Kidney tubule cell (primary cell): ENCODE results near the gene MRPL49.
"Not testable (repeated sequence)": the region's sequence is repeated elsewhere in the genome, so short reads cannot be mapped to it uniquely, and the experiment has no call there.

ENCODE experiments used
- DNase-seq: peaks from one replicate; pipeline ENCODE4 v3.0.0-alpha.2; 2018; ENCODE audit warnings: low spot score

Gene MRPL49

DNA sequence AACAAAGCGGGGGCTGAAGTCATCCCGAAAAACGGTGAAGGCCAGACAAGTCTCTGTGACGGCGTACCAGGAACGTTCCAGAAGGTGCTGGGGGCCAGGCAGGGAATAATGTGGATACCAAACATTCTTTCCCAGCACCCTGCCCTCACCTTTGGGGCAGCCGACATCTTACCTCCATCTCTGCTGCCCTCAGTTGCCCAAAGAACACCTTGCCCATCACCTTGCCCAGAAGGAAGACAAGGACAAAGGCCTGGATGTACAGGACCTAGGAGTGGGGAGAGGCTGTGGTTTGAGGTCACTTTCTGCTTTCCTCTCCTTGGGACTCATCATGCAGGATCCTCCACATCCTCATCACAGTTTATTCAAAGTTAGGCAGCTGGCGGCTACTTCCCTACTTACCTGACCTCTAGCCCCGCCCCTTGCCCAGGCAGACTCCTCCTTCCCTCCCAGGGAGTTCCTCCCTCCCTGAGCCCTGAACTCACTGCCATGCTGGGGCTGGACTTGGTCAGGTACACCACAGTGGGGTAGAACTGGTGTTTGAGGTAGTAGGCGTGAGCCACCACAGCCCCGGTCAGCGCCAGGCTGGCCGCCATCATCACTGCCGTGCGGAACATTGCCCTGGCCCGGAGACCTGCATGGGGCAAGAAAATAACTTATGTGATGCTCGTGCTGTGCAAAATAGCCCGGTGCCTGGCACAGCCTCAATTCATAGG, 11.0 kb downstream of the MRPL49 start:
- peak; percentile 80 for DNase-seq

DNA sequence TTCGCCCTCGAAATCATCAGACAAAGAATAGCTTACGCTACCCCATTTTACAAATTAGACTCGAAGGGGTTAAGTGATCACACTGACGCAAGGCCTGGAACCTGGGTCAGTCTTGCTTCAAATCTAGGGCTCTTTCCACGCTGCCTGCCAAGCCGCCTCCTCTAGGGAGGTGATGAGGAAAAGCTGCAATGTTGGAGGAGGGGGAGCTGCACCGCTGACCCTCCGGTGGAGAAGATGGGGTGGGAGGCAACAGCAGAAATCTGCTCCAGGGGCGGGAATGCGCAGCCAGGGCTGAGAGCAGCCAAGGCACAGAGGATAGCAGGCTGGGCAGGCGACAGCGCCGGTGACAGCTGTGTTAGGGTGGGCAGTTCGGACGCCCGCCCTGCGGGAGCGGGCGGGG, 11.6 kb downstream of the MRPL49 start:
- DNase-seq: no peak

DNA sequence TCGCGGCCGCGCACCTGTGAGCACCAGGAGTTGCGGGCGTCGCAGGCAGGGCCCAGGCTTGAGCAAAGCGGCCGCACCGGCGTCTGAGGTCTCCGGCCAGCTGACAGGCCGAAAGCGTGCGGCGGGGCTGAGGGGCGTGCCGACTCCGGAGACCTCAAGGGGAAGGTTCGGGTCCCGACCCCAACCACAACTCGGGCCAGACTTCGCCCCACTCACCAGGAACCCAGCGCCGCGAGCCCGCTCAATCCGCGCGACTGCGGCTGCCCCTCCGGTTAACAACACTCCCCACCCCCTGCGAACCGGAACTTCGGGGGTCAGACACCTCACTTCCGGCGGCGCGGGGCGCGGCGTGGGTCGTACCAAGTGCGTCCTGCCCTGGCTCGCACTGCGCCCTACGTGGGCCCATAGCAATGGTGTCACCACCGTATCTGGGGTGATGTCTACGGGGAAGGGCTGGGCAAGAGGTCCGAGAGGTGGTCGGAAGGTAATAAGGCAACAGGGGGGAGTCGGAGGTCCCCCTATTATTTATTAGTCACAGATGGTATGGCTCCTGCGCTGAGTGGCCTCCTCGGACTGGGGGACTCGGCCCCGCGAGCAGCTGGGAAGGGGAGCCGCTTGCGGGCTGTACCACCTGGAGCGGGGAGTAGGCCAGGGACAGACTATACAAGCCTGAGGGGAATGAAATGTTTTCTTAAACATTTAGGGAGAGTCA, 12.3 kb downstream of the MRPL49 start, which contains the start of gene SYVN1:
Gene SYVN1 (minus strand): TSS at position 280 of the 712 bp plus-strand sequence. CDS start 918 bp downstream, outside the sequence.
- peak; percentile 89 for DNase-seq

DNA sequence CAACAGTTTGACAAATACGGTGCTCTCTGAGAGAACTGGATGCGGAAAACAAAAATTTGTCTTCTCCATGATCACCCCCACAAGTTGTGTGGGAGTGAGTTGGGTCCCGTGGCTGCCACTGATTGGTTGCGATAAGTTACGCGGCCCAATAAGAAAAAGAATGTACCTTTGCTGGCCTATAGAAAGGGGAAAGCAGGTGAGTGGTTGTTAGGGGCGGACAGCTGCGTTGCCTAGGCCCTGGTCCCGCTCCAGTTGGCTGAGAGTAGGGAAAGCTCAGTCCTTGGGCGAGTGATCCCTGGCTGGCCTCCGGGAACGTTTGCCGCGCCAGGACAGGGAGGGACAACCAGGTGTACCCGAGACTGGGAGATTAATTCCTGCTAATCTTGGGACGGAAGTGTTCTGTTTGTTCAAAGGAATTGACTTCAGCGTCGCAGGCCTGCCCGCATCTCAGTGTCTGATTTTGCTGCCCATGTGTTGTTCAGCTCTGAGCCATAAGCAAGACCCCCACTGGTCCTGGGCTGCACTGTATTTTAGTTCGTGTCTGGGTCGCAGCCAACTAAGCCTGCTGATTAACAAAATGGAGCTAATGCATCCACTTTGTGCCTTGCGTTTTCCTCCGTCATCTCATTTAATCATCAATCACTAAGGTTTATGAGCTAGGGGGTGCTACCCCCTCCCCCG, 13.0 kb downstream of the MRPL49 start:
- DNase-seq: peak; percentile 98

DNA sequence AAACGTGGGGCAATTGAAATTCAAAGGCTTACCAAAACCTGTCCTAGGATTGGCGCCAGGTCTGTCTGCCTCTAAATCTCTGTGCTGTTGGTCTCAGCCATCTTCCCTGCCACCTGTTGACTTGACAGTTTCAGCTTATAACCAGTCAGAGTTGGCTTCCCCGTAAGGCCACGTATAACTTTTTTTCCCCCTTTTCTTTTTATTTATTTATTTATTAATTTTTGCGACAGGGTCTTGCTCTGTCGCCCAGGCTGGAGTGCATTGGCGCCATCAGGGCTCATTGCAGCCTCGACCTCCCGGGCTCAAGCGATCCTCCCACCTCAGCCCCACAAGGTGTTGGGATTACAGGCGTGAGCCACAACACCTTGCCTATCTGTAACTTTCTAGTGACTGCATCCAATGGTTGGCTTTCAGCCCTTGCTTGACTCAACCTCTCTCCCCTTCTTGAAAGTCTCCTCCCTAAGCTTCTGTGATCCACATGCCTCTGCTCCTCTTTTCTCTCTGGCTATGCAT, 13.6 kb downstream of the MRPL49 start:
- DNase-seq: no peak

DNA sequence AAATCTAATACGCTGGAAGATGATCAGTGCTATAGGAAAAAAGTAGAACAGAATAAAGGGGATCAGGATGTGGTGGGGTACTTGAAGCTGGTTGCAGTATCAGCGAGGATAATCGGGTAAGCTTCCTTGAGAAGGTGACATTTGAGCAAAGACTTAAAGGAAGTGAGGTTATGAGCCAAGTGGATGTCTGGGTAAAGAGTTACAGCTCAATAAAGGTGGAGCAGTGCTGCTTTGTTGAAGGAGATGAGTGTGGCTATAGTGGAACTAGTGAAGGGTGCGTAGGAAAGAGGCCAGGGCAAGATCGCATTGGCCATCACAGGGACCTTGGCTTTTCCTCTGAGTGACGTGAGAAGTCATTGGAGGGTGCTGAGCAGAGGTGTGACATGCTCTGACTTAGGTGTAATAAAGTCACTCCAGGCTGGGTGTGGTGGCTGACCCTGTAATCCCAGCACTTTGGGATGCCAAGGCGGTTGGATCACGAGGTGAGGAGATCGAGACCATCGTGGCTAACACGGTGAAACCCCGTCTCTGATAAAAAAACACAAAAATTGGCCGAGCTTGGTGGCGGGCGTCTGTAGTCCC, 14.5 kb downstream of the MRPL49 start:
- DNase-seq: no peak

DNA sequence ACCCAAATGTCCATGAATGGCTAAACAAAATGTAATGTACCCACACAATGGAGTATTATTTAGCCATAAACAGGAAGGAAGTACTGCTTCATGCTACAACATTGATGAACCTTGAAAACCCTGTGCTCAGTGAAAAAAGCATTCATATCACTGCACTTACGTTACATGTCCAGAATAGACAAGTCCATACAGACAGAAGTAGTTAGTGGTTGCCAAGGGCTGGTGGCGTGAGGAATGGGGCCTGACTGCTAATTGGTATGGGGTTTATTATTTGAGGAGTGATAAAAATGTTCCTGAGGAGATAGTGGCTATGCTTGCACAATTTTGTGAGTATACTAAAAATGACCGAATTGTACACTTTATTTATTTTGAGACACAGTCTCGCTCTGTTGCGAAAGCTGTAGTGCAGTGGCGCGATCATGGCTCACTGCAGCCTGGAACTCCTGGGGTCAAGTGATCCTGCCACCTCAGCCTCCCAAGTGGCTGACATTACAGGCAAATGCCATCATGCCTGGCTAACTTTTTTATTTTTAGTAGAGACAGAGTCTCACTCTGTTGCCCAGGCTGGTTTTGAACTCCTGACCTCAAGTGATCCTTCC, 19.9 kb downstream of the MRPL49 start:
- no peak for DNase-seq

DNA sequence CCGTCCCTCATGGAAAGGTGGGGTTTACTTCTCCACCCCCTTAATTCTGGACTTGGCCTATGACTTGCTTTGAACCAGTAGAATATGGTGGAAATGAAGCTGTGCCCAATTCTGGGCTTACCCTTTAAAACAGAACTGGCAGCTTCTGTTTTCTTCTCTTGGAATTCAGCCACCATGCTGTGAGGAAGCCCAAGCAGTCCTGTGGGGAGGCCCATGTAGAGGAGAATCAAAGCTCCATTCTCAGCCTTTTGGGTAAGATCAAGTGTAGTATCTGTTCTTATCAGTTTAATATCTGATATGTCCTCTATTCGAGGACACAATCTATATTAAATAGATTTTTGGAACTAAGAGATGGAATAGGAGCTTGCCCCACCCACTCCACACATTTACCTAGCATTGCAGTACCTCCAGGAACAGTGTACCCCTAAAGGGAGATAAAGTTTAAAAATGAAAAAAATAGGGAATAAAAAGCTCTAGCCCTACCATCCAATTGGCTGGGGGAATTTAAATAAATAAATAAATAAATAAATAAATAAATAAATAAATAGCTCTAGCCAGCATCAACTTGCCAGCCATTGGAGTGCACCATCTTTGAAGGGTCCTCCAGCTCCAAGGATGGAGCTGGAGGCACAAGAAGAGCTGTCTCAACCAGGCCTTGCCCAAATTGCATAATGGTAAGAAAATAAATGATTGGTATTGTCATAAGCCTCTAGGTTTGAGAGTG, 25.4 kb downstream of the MRPL49 start:
- no peak for DNase-seq

DNA sequence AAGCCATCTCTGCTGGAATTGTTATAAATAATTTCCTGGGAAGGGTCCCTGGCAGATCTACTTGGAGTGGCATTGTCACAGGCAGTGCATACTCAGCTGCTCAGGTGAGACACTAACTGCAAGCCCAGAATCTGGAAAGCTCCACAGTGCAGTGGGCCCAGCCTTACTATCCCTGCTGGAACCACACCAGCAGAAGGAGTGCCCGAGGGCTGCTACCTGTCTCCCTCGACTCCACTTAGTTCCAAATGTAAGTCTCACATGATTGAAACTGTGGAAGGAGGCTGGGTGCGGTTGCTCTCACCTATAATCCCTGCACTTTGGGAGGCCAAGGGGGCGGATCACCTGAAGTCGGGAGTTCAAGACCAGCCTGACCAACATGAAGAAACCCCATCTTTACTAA, 26.5 kb downstream of the MRPL49 start:
- no peak for DNase-seq

DNA sequence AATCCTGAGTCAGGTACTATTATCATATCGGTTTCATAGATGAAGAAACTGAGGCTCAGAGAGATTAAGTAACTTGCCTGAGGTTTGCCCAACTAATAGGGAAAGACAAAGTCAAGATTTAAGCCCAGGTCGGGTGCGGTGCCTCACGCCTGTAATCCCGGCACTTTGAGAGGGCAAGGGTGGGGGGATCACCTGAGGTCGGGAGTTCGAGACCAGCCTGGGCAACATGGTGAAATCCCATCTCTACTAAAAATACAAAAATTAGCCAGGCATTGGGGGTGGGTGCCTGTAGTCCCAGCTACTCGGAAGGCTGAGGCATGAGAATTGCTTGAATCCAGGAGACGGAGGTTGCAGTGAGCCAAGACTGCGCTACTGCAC, 28.0 kb downstream of the MRPL49 start:
- not testable (repeated sequence) for DNase-seq

DNA sequence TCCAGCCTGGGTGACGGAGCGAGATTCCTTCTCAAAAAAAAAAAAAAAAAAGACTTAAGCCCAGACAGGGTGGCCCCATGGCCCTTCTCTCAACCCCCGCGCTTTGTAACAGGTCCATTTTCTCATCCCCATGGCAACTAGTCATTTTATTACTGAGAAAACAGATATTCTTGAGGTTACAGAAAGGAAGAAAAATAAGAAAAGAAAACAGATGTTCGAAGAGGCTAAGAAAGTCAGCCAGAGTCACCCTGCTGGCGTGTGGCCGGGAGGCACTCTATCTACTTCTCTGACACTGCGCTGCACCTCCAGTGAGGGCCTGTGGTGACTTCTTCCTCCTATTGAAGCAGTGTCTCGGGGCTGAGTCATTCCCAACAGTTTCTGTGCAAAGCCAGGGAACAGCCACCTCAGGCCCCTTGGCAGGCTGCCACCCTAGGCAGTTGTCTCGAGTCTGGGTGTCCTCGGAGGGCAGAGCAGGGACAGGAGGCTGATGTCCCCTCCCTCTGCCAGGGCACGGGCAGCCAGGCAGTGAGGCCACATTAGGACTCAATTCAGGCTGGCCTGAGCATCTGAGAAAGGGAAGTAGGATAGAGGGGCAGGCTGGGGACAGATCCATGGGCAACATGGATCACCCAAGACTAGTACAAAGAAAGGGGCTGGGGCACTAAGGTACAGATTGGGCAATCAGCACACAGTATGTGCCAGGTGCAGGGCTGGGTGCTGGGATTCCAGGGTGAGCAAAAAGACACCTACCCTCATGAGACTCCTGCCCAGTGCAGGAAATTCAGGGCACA, 28.6 kb downstream of the MRPL49 start:
- DNase-seq: peak; percentile 97

DNA sequence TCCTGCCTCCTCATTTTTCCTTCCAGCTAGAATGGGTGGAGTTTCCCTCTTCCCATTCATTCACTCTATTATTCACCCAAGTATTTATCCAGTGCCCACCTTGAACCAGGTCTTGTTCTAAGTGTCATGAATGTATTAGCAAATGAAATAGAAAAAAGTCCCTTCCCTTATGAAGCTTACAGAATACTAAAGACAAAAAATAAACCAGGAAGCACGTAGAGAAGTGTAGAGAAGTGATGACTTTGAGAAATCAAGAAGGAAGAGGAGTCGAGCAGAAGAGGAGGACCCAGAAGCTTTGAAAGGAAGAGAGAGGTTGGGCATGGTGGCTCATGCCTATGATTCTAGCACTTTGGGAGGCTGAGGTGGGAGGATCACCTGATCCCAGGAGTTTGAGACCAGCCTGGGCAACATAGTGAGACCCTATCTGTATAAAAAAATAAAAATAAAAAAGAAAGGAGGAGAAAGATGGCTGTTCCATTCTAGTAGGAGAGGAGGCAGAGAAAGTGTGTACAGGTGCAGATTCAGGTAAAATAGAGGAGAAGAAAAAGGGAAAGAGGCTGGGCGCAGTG, 29.3 kb downstream of the MRPL49 start:
- no peak for DNase-seq

DNA sequence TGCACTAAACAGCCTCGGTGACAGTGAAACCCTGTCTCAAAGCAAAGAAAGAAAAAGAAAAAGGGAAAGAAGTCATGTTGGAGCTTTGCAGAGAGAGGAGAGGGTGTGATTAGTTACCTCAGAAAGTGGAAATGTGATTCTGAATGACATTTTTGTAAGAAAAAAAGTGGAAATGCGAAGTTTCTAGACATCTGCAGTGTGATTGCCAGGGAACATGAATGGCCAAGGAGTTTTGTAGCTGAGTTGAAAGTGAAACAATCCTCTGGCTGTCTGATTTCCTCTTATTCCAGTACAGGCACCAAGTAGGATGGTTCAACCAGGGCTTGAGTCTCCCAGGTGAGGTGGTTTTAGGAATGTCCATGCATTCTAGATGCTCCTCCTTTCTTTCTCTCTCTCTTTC, 30.0 kb downstream of the MRPL49 start:
- DNase-seq: no peak

DNA sequence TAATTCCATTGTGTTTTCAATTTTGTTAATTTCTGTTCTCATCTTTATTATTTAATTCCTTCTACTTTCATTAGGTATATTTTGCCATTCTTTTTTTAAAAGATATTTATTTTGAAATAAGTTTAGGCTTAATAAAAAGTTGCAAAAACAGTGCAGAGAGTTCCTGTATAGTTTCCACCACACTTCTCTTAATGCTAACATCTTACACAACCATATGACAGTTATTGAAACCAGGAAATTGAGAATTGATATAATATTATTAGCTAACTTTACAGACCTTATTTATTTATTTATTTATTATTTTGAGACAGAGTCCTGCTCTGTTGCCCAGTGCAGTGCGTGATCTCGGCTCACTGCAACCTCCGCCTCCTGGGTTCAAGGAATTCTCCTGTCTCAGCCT, 34.1 kb downstream of the MRPL49 start:
- no peak for DNase-seq

DNA sequence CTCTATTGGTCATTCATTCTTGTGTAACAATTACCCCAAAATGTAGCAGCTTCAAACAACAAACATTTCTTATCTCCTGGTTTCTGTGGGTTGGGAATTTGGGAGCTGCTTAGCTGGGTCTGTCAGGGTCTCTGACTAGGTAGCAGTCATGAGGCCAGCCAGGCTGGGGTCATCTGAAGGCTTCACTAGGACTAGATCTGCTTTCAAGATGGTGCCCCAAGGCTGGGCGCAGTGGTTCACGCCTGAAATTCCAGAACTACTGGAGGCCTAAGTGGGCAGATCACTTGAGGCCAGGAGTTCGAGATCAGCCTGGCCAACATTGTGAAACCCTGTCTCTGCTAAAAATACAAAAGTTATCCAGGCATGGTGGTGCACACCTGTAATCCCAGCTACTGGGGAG, 34.8 kb downstream of the MRPL49 start:
- no peak for DNase-seq

DNA sequence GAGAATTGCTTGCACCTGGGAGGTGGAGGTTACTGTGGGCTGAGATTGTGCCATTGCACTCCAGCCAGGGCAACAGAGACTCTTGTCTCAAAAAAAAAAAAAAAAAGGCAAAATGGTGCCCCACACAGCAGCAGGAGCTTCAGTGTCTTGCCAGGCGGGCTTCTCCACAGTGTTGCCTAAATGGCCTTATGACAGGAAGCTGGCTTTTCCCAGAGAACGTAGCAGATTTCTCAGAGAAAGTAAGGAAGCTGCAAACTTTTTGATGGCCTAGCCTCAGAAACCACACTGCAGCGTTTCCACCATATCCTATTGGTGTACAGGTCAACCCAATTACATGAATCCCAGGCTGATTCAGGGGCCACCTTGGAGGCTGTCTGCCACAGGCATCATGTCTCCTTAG, 35.2 kb downstream of the MRPL49 start:
- DNase-seq: no peak

DNA sequence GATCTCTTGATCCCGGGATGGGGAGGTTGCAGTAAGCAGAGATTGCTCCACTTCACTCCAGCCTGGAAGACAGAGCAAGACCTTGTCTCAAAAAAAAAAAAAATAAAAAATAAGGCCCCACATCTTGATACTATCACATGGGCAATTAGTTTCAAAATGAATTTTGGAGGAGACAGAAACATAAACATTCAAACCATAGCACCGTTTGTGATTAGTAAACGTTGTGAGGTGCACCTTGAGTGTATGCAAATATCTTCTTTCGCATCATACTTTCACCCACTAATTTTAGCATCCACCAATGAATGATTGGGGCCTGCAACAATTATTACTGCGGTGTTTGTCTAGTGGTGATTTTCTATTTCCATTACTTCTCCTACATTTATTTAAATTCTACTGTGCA, 36.9 kb downstream of the MRPL49 start:
- no peak for DNase-seq

DNA sequence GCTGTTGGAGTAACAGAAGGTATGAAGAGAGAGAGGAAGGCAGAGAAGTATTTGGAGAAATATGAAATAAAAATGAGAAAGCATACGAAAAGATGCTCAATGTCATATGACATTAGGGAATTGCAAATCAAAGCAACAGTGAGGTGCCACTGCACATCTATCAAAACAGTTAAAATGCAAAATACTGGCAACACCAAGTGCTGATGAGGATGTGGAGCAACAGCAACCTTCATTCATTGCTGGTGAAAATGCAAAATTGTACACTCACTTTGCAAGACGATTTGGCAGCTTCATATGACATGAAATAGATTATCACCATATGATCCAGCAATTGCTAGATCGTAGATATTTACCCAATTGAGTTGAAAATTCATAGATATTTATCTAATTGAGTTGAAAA, 38.5 kb downstream of the MRPL49 start:
- DNase-seq: no peak

DNA sequence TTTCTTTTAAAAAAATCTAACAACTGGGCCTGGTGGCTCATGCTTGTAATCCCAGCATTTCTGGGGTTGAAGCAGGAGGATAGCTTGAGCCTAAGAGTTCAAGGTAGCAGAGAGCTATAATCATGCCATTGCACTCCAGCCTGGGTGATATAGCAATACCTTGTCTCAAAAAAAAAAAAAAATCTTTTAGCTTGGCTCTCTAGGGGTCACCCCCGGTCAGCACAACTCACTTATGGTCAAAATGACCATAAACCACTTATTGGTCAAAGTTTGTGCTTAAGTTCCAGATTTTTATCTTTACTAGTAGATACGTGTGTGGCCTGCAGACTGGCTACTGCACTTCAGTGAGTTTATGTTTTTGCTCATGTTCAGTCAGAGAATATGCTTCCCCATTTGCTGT, 41.6 kb downstream of the MRPL49 start:
- DNase-seq: no peak
